ENCODE measurements around the gene RUSC1.

DNA sequence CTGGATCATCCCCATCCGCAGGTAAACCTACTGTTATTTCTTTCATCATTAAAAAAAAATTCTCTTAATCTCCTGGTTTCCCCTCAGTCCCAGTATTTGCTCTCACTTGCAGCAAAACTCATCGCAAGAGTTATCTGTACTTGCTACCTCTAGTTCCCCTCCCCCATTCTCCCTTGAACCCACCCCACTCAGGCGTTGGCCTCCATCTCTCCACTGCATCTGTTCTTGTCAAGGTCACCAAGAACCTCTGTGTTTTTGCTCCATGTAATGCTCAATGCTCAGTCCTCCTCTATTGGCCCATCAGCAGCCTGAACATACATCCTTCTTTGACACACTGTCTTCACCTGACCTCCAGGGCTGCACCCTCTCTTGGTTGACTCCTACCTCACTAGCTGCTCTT lies 24.0 kb upstream of the RUSC1 start:
- TF ChIP-seq, protein P1, sequence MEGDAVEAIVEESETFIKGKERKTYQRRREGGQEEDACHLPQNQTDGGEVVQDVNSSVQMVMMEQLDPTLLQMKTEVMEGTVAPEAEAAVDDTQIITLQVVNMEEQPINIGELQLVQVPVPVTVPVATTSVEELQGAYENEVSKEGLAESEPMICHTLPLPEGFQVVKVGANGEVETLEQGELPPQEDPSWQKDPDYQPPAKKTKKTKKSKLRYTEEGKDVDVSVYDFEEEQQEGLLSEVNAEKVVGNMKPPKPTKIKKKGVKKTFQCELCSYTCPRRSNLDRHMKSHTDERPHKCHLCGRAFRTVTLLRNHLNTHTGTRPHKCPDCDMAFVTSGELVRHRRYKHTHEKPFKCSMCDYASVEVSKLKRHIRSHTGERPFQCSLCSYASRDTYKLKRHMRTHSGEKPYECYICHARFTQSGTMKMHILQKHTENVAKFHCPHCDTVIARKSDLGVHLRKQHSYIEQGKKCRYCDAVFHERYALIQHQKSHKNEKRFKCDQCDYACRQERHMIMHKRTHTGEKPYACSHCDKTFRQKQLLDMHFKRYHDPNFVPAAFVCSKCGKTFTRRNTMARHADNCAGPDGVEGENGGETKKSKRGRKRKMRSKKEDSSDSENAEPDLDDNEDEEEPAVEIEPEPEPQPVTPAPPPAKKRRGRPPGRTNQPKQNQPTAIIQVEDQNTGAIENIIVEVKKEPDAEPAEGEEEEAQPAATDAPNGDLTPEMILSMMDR (IDR thresholded peaks at IDR 0.05; ENCODE audit: borderline replicate concordance, extremely low read depth, low read length, poor library complexity, severe bottlenecking) = no peak
- TF ChIP-seq EZH2 (IDR thresholded peaks at IDR 0.05; ENCODE audit: borderline replicate concordance, low read depth, low read length, severe bottlenecking) = no peak

Measured in DND-41 (cell line).